Measurements from ENCODE around the gene SAMD14.
"Not testable (repeated sequence)": the region's sequence is repeated elsewhere in the genome, so short reads cannot be mapped to it uniquely, and the experiment has no call there.

SAMD14 gene

GRCh38 chr17:50072130-50072529, 57.8 kb downstream of the SAMD14 start:
- FAIRE-seq = no peak

GRCh38 chr17:50071692-50072091, 58.3 kb downstream of the SAMD14 start:
- FAIRE-seq = no peak

- no peak for FAIRE-seq
These were observed 58.9 kb downstream of the SAMD14 start for GRCh38 chr17:50070908-50071680.

GRCh38 chr17:50067996-50068395, 62.0 kb downstream of the SAMD14 start:
- no peak for FAIRE-seq

GRCh38 chr17:50066995-50067394, 63.0 kb downstream of the SAMD14 start:
- no peak for FAIRE-seq

GRCh38 chr17:50065056-50065455, 64.9 kb downstream of the SAMD14 start:
- FAIRE-seq = no peak

- FAIRE-seq = no peak
These were observed 65.5 kb downstream of the SAMD14 start for GRCh38 chr17:50064253-50065001.

GRCh38 chr17:50063561-50064252, 66.3 kb downstream of the SAMD14 start:
- no peak for FAIRE-seq

DNA sequence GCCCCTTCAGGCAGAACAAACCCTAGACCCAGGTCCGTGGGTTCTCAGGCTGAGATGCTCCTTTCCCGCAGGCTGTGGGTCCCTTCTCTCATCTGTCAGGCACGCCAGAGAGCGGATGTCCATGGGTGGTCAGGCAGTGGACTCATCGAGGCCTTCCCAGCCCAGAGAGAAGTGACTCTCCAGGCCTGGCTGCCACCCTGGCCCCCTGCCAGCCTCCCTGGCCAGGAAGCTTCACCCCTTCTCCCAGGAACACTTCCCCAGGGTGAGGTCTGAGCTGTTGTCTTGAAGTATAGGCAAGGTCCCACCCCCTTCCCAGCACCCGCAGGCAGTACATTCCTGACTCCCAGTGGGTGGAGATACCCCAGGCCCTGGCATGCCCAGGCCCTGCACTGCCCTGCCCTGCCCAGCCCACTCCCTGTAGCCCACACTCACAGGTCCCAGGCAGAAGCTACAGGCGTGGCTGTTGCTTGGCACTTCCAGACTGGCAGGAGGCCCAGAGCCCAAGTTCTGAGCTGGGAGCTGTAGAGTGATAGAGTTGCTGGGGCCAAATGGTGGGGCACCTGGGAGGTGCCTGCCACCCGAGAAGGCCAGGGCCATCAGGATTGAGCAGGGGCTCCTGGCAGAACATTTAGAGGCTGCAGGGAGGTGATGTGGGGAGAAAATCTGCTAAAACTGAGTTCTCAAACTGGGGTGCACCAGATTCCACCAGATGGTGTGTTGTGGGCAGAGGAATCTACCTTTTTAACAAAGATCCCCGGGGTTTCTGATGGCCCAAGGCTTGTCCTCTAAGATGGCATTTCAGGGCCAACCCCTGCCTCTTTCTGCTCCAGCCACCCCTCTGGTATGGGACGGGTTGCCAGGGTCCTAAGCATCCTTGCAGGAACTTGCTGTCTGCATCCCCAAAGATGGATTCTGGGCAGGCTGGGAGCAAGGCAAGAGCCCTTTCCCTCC, 67.4 kb downstream of the SAMD14 start:
- no peak for FAIRE-seq

DNA sequence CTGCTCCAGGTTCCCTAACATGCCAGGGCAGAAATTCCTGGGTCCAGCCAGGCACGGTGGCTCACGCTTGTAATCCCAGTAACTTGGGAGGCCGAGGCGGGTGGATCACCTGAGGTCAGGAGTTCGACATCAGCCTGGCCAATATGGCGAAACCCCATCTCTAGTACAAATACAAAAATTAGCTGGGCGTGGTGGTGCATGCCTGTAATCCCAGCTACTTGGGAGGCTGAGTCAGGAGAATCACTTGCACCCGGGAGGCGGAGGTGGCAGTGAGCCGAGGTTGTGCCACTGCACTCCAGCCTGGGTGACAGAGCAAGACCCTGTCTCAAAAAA, 68.3 kb downstream of the SAMD14 start:
- FAIRE-seq = not testable (repeated sequence)

- FAIRE-seq = no peak
These were observed 68.8 kb downstream of the SAMD14 start for GRCh38 chr17:50060951-50061712.
